ELF-1 (cell line): Measurements from ENCODE around the gene RPL5.

Experiments
- DNase-seq: peaks from one replicate; pipeline ENCODE4 v3.0.0-alpha.2; 2016; ENCODE audit warnings: low read depth, low spot score

The RPL5 gene

GRCh38 chr1:92855236-92855635, 23.4 kb downstream of the RPL5 start:
- no peak for DNase-seq

- DNase-seq, result no peak
These were observed 26.0 kb downstream of the RPL5 start for GRCh38 chr1:92857817-92858216.

GRCh38 chr1:92858564-92859399, 26.9 kb downstream of the RPL5 start:
- DNase-seq, result peak; percentile 51

GRCh38 chr1:92859400-92860039, 27.7 kb downstream of the RPL5 start:
- no peak for DNase-seq

- no peak for DNase-seq
These were observed 30.8 kb downstream of the RPL5 start for GRCh38 chr1:92862605-92863004.

- no peak for DNase-seq
These were observed 32.3 kb downstream of the RPL5 start for GRCh38 chr1:92864131-92864530.

- DNase-seq, result no peak
These were observed 38.8 kb downstream of the RPL5 start for GRCh38 chr1:92870591-92870990.

- peak; percentile 28 for DNase-seq
These were observed 40.9 kb downstream of the RPL5 start for GRCh38 chr1:92872719-92873118.

- no peak for DNase-seq
These were observed 43.1 kb downstream of the RPL5 start for GRCh38 chr1:92874987-92875386.

- DNase-seq, result no peak
These were observed 44.5 kb downstream of the RPL5 start for GRCh38 chr1:92876351-92876750.

- DNase-seq, result no peak
These were observed 45.4 kb downstream of the RPL5 start for GRCh38 chr1:92877081-92877711.

- no peak for DNase-seq
These were observed 46.0 kb downstream of the RPL5 start for GRCh38 chr1:92877792-92878191.

- no peak for DNase-seq
These were observed 47.6 kb downstream of the RPL5 start for GRCh38 chr1:92879316-92879968.

GRCh38 chr1:92881391-92881790, 49.6 kb downstream of the RPL5 start:
- DNase-seq, result no peak

- DNase-seq, result no peak
These were observed 51.0 kb downstream of the RPL5 start for GRCh38 chr1:92882819-92883218.

- DNase-seq, result no peak
These were observed 51.5 kb downstream of the RPL5 start for GRCh38 chr1:92883297-92883696.

- no peak for DNase-seq
These were observed 52.4 kb downstream of the RPL5 start for GRCh38 chr1:92884195-92884594.

GRCh38 chr1:92886886-92887419, 55.1 kb downstream of the RPL5 start:
- DNase-seq, result no peak

GRCh38 chr1:92887465-92887864, 55.6 kb downstream of the RPL5 start:
- DNase-seq, result no peak
